Endothelial cell (in vitro differentiated cells): Measurements from ENCODE around the gene GRB10. TPM values are rescaled to one million over a fixed set of nuclear protein-coding genes. Genes with fewer than 3 reads are reported as not detected.
A peak's percentile ranks its signal among the peaks of the same experiment; 100 is the strongest.

Experiments used
- DNase-seq: peaks from one replicate; pipeline ENCODE4 v3.0.0; 2021; ENCODE audit warnings: low spot score
- H3K27ac Mint-ChIP-seq: one replicate; pipeline ENCODE4 v1.8.0; 2021; ENCODE audit warnings: mixed read lengths, inconsistent platforms; ENCODE audit not compliant: unreplicated experiment
- H3K27me3 Mint-ChIP-seq: one replicate; pipeline ENCODE4 v1.8.0; 2021; ENCODE audit warnings: mild to moderate bottlenecking, moderate library complexity, mixed read lengths, inconsistent platforms; ENCODE audit not compliant: unreplicated experiment
- H3K36me3 Mint-ChIP-seq: one replicate; pipeline ENCODE4 v1.8.0; 2021; ENCODE audit warnings: mild to moderate bottlenecking, low read depth, mixed read lengths, inconsistent platforms; ENCODE audit not compliant: unreplicated experiment
- H3K4me1 Mint-ChIP-seq: one replicate; pipeline ENCODE4 v1.8.0; 2021; ENCODE audit warnings: mild to moderate bottlenecking, mixed read lengths, inconsistent platforms; ENCODE audit not compliant: unreplicated experiment
- H3K4me3 Mint-ChIP-seq: one replicate; pipeline ENCODE4 v1.8.0; 2021; ENCODE audit warnings: mild to moderate bottlenecking, mixed read lengths, inconsistent platforms; ENCODE audit not compliant: unreplicated experiment
- H3K9me3 Mint-ChIP-seq: one replicate; pipeline ENCODE4 v1.8.0; 2021; ENCODE audit warnings: mixed read lengths, inconsistent platforms; ENCODE audit not compliant: unreplicated experiment
- CTCF ChIP-seq: fragments of 200-600 bp; sonication (generic); IDR thresholded peaks from one replicate; pipeline ENCODE4 v1.5.0; 2021; ENCODE audit warnings: antibody characterized with exemption; ENCODE audit not compliant: unreplicated experiment
- total RNA-seq: library from RNA; stranded (reverse); fragmentation: NEBNext Ultra II Directional; extraction: Animal tissue kit (Norgen Biotek cat#: 25700); gene quantifications from one replicate; pipeline ENCODE4 v1.2.1, GENCODE V29; 2021; ENCODE audit not compliant: unreplicated experiment

GRB10 gene
- total RNA-seq, 1 donor from 2014 or later: 164 TPM

GRCh38 chr7:50785346-50785745 lies 2.6 kb upstream of the GRB10 start:
- Mint-ChIP-seq H3K27me3 (peaks cover 8% of the 10 kb centered on the region), H3K4me3 (no peak overlapping the region), H3K36me3 (peaks cover 35% of the 10 kb centered on the region), H3K4me1 (peaks cover 58% of the 10 kb centered on the region), H3K9me3 (no peaks in the 10 kb centered on the region), H3K27ac (no peak overlapping the region)
- TF ChIP-seq CTCF: no peak
- no peak for DNase-seq

- Mint-ChIP-seq H3K27me3 (peaks cover 7% of the 10 kb centered on the region), H3K36me3 (peaks cover 29% of the 10 kb centered on the region), H3K27ac (no peak overlapping the region), H3K9me3 (no peaks in the 10 kb centered on the region), H3K4me3 (peak overlapping the region; percentile 84), H3K4me1 (peaks cover 46% of the 10 kb centered on the region)
- no peak for TF ChIP-seq CTCF
- no peak for DNase-seq
Observed at GRCh38 chr7:50783801-50784507, 1.3 kb upstream of the GRB10 start.

GRCh38 chr7:50783303-50783702 lies 607 bp upstream of the GRB10 start:
- Mint-ChIP-seq H3K27me3 (peaks cover 5% of the 10 kb centered on the region), H3K36me3 (peaks cover 27% of the 10 kb centered on the region), H3K4me1 (peaks cover 46% of the 10 kb centered on the region), H3K9me3 (no peaks in the 10 kb centered on the region), H3K4me3 (peak overlapping the region; percentile 84), H3K27ac (no peak overlapping the region)
- DNase-seq: no peak
- TF ChIP-seq CTCF: no peak

- peaks cover 39% of the 10 kb centered on the region for H3K4me1 Mint-ChIP-seq
- peaks cover 3% of the 10 kb centered on the region for H3K27me3 Mint-ChIP-seq
- DNase-seq: no peak
- no peaks in the 10 kb centered on the region for H3K9me3 Mint-ChIP-seq
- H3K4me3 Mint-ChIP-seq: peak overlapping the region; percentile 83
- peaks cover 21% of the 10 kb centered on the region for H3K36me3 Mint-ChIP-seq
- TF ChIP-seq CTCF: no peak
- no peak overlapping the region for H3K27ac Mint-ChIP-seq
Observed at GRCh38 chr7:50781381-50782293, 1.1 kb downstream of the GRB10 start.

GRCh38 chr7:50780436-50780835 lies 2.3 kb downstream of the GRB10 start:
- Mint-ChIP-seq H3K9me3 (no peaks in the 10 kb centered on the region), H3K36me3 (peaks cover 20% of the 10 kb centered on the region), H3K4me1 (peaks cover 39% of the 10 kb centered on the region), H3K27me3 (peaks cover 2% of the 10 kb centered on the region), H3K27ac (no peak overlapping the region), H3K4me3 (no peak overlapping the region)
- TF ChIP-seq CTCF: no peak
- no peak for DNase-seq
